CD4-positive, alpha-beta T cell treated with Interleukin-15 for 1 hour (primary cell): ENCODE results near the gene COPZ2.
"Not testable (repeated sequence)": the region's sequence is repeated elsewhere in the genome, so short reads cannot be mapped to it uniquely, and the experiment has no call there.

Source experiments
- DNase-seq: peaks from one replicate; pipeline ENCODE4 v3.0.0-alpha.2; 2020

COPZ2 gene

GRCh38 chr17:48003417-48004151, 34.0 kb downstream of the COPZ2 start:
- no peak for DNase-seq

- DNase-seq, result no peak
Observed at GRCh38 chr17:48002916-48003416, 34.6 kb downstream of the COPZ2 start.

DNA sequence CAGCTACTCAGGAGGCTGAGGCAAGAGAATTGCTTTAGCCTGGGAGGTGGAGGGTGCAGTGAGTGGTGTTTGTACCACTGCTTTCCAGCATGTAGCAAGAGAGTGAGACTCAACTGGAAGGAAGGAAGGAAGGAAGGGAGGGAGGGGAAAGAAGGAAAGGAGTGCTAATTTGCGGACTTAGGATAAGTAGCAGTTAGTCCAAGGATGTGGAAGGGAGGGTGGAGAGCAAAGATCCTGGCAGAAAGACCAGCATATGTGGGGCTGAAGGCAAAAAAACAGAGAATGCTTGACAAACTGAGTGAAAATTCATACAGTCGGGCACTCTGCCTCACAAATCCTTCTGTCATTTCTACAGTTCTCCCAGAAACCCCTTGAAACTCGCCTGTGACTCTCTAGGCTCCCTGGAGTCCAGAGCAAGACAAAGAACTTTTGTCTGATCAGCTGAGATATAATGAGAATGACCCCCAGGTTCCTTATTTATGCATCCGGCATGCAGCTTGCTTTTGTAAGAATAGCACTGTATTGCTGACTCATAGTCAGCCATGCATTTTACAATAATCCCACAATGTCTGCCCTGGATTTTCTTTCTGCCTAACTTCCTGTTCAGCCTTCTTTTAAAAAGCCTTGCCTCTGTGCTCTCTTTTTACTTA, 35.2 kb downstream of the COPZ2 start:
- DNase-seq, result peak; percentile 23

- not testable (repeated sequence) for DNase-seq
Observed at GRCh38 chr17:48001657-48002056, 35.9 kb downstream of the COPZ2 start.

DNA sequence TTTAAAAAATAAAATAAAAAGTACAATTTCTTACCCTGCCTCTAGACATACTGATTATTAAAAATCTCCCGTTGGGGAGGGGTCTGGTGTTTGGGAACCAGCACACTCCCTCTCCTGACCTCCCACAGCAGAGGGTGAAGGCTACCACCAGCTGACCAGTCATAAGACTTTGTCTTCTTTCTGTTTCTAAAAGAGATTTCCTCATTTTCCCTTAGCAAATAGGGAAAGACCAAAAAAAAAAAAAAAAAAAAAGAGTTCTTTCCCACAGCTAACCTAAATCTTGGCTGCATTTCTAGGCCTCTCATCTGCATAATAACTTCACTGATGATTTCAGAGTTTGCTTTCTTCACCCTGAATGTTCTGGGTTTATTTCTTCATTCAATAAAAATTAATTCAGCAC, 36.4 kb downstream of the COPZ2 start:
- no peak for DNase-seq

DNA sequence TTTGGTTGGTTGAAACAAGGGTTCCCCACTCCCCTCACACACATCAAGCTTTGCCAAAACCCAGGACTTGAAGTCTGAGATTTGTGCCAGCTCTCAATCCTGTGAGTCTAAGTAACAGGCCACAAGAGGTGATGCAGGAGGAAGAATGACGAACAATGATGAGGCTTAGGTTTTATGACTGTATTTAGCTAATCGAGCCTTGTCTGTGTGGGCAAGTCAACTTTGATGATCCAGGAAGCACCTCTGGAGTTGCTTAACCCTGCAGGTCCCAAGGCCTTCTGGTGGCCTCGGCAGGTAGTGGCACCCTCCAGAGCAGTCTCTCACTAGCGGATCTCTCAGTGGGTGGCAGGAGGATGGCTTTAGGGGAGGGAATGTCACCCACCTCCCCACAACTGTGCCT, 38.0 kb downstream of the COPZ2 start:
- DNase-seq, result no peak

GRCh38 chr17:47998044-47998443, 39.6 kb downstream of the COPZ2 start:
- DNase-seq, result no peak

DNA sequence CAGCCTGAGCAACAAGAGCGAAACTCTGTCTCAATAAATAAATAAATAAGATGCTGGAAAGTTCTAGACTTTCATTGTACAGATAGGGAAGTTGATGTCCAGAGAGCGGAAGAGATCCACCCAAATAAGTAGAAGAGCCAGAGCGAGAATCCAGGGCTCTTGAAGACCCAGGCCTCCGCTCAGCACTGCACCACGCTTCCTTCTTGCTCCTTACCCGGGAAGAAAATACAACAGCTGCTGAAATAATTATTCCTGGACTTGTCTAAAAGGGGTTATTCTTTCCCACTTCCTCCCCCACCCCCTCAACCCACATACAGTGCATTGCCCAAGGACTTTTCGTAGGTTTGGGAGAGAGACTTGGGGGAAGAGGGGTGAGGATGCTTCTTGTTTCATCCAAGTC, 40.0 kb downstream of the COPZ2 start:
- no peak for DNase-seq

DNA sequence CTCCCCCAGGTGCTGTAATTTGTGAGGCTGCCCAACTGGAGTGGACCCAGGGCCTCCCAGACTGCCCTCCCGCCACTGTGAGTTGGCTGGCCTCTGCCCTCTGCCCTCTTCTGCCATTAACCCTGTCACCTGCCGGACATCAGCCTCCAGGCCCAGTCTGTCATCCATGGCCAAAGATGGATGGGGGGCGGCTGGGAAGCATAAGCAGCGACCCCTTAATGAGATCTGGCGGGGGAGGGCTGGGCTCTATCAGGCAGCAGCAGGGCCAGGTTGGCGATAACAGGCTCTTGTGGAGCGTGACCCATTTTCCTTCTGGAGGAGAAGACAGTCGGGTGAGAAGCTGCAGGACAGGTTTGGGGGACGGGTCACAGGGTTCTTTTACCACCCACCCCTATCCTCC, 41.4 kb downstream of the COPZ2 start:
- DNase-seq, result no peak

DNA sequence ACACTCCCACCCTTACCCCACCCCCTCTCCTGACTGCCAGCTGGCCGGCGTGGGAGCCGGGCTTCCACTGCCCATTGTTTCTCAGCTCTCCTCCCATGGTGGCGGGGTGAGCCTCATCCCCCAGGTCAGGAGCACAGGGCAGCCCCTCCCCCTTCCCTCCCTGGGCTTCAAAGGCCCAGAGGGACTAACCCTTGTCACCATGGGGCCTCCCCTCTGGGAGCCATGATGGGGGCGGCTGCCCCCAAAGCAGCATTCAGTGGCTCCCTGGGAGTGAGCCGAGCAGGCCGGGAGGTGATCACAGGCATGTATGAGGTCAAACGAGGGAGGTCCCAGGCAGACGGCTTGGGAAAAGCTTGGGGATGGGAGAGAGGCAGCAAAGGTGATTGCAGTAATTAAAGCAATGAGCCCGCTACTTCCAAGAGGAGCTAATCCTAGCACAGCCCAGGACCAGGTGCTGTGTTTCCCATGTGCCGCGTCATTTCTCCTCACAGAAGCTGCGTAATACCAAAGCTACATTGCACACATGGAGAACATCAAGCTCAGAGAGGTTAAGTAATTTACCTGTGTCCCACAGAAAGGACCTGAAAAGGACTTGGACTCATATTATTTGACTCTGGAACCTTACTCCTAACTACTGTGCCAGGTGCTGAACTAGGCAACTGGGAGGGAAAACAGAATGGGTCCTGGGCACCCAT, 42.2 kb downstream of the COPZ2 start:
- no peak for DNase-seq

GRCh38 chr17:47994724-47995123, 42.9 kb downstream of the COPZ2 start:
- DNase-seq, result no peak

DNA sequence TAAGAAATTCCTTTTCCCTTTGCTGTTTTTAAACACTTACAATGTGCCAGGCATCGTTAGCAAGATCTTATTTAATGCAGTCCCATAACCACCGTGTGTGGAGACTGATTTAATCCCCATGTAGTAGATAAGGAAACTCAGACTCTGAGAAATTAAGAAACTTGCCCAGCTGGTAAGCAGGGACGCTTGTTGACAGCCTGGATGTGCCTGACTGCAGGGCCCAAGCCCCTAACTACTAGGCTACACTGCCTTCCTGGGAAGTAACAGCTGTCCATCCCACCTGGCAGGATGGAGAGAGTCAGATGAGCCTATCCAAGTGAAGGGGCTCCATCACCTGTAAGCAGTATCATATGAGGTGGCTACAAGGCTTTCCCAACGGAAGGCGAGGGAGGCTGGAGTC, 43.6 kb downstream of the COPZ2 start:
- DNase-seq, result no peak

- no peak for DNase-seq
Observed at GRCh38 chr17:47993031-47993564, 44.5 kb downstream of the COPZ2 start.

DNA sequence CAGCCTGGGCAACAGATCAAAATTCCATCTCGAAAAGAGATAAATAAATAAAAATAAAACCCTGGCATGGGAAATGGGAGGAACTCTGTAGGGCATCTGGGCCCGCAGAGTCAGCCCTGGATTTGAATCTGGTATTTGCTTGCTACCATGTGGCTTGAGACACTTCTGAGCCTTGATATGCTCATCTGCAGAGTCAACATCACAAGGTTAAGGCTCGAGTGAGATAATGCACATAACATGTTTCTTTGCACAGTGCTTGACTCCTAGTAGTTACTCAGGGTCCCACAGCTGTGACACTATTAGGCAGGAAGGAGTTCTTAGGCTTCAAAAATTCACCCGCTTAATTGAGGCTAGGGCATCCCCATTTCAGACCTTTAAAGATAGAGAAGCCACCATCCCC, 45.4 kb downstream of the COPZ2 start:
- DNase-seq, result no peak

GRCh38 chr17:47990962-47991731, 46.5 kb downstream of the COPZ2 start:
- no peak for DNase-seq

DNA sequence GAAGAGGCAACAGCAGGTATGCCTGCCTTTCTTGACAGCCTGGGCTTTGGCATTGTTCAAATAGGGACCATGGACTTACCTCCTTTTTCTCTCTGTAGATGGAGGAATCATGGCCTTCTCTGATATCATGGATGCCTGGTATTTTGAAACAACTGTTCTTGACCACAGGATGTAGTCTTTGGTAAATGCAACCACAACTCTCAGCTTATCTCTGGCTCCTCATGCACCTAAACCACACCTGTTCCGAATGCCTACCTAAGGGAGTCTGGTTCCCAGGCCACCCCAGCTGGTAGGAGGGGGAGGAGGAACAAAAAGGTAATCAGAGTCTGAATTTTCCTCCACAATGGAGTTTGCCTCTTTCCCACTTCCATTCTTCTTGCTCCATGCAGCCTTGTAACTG, 47.9 kb downstream of the COPZ2 start:
- no peak for DNase-seq

DNA sequence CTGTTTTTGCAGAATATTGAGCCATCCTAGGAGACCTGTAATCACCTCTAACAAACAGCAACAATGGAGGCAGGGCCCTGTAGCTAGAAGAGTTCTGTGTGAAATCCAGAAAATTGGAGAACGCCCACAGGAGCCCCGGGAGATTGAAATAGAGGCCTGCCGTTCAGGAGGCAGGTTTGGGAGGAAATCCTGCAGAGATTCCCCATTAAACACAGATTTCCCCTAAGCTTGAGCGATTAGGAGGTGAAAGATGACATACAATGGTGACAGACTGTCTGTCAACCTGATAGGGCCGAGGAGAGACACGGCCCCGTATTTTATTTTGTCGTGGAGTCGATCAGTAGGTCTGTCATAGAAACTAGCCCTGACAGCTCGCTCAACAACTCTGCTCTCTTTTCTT, 48.4 kb downstream of the COPZ2 start:
- no peak for DNase-seq

DNA sequence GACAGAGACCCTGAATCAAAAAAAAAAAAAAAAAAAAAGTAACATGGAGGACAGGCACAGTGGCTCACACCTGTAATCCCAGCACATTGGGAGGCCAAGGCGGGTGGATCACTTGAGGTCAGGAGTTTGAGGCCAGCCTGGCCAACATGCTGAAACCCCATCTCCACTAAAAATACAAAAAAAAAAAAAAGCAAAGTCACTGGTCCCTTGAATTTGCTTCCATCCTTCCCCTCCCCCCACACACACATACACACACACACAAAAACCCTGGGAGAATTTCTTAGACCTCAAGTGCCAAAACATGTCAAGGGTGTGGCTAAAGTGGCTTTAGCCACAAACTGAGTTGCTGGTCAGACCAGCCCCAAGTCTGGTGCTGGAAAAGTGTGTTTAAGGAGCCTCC, 49.2 kb downstream of the COPZ2 start:
- DNase-seq, result not testable (repeated sequence)

GRCh38 chr17:47987240-47987835, 50.3 kb downstream of the COPZ2 start:
- no peak for DNase-seq

DNA sequence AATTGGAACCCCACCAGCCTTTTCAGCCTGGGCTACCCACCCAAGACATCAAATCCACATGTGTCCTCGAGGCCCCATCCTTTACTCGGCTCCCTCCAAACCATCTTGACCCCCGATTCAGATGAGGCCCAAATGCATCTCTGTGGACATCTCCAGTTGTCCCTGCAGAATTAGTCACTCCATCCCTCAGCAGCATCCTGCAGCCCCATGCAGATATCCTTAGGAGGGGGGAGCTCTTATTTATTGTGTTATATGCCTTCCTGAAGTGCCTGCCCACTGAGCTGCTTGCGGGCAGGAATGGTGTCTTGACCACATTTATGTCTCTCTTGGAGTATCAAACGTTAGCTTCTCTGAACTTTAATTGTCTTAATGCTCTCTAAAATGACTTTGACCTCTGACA, 51.1 kb downstream of the COPZ2 start:
- DNase-seq, result no peak

DNA sequence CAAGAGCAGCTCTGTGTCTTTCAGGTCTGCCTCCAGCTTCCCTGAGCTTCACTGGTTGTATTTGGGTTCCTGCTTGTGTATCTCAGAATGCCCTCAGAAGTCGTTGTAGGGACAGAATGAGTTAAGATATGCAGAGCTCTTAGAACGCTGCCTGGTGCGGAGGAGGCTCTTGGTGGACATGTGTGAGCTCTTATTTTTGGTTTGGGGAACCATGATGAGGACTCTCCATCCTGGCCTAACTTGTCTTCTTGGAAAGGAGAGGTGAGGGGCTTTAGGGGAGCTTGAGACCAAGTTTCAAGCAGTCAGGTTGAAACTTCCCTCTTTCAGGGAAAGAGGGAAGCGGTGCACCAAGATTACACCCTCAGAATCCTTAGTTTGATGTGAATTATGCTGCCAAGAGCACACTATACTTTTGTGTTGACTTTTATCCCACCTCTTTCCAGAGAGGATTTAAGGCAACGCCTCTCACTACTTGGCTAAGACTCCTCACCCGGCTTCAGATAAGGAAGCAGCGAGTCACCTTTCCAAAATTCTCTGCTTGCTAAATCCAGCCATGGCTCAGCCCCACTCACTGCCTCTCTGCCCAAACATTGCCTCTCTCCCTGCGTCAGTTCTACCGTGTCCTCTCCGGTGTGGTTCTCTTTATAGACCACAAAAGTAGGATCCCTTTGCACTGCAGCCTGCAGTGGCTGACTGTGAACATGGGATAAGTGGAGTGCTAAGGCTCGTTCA, 53.9 kb downstream of the COPZ2 start:
- no peak for DNase-seq
